RWPE1 (cell line): ENCODE results near the gene PHF20.

Experiments
- CTCF ChIA-PET: fragments of 350-600 bp; sonication (Branson Sonifier 250); formaldehyde crosslinking; extraction: SDS; loops from one replicate; lab custom pipeline; 2021; lab: Yijun Ruan, JAX
- POLR2A ChIA-PET: fragments of 400-600 bp; formaldehyde crosslinking; extraction: SDS; loops from one replicate; lab custom pipeline; 2020; ENCODE audit warnings: antibody characterized with exemption; ENCODE audit not compliant: low non-redundant PET; lab: Yijun Ruan, JAX
- DNase-seq: peaks from one replicate; pipeline ENCODE4 v3.0.0; 2012; ENCODE audit warnings: low spot score
- H3K27ac ChIP-seq: fragments of 450-650 bp; 2 replicates; pipeline ENCODE4 v1.5.1; 2017
- CTCF ChIP-seq: fragments of 450-650 bp; conservative IDR thresholded peaks from 2 replicates; pipeline ENCODE4 v1.5.1; 2017; ENCODE audit warnings: low read depth, mild to moderate bottlenecking

The PHF20 gene

GRCh38 chr20:35902545-35902941, 130.7 kb downstream of the PHF20 start:
- ChIA-PET POLR2A (no interaction called here), CTCF (interaction anchor here (0.6 kb wide), 1 partner anchor 463 kb away, joined by 4 read pairs; no protein-coding TSS in a partner anchor)
- H3K27ac ChIP-seq: peak overlapping the region; percentile 36
- TF ChIP-seq CTCF: no peak
- DNase-seq: peak; percentile 34

GRCh38 chr20:35903843-35904242, 132.0 kb downstream of the PHF20 start:
- POLR2A ChIA-PET: no interaction called here
- no peak overlapping the region for H3K27ac ChIP-seq
- DNase-seq: no peak
- TF ChIP-seq CTCF: no peak
- CTCF ChIA-PET: no interaction called here

DNA sequence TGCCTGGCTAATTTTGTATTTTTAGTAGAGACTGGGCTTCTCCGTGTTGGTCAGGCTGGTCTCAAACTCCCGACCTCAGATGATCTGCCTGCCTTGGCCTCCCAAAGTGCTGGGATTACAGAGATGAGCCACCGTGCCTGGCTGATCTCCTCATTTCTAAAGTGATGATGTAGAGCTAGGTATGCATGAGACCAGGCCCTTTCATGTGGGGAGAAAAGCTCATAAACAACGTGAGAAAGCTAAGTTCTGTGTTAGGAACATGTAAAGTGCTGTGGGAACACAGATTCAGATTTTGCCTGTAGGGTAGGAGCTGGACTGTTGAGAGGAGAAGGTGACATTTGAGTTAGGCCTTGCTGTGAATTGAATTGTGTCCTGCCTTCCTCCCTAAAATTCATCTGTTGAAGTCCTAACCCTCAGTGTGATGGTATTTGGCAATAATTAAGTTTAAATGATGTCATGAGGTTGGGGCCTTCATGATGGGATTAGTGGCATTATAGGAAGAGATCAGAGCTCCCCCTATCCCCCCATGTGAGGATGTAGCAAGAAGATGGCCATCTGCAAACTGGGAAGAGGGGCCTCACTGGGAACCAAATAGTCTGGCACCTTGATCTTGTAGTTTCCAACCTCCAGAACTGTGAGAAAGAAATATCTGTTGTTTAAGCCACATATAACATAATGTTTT, 133.3 kb downstream of the PHF20 start:
- H3K27ac ChIP-seq: no peak overlapping the region
- ChIA-PET POLR2A (interaction anchor here (0.6 kb wide), 1 partner anchor 317 kb away, joined by 4 read pairs; no protein-coding TSS in a partner anchor), CTCF (no interaction called here)
- TF ChIP-seq CTCF: no peak
- no peak for DNase-seq

GRCh38 chr20:35907017-35907701, 135.3 kb downstream of the PHF20 start:
- no peak for TF ChIP-seq CTCF
- DNase-seq: no peak
- ChIA-PET CTCF (interaction anchor here (0.5 to 1.1 kb wide), 4 partner anchors 13 to 362 kb away, joined by 3 to 4 read pairs (median 3); partner anchors contain the start of gene SCAND1), POLR2A (no interaction called here)
- peak overlapping the region; percentile 6; the same call in 1 of the 2 replicates for H3K27ac ChIP-seq

DNA sequence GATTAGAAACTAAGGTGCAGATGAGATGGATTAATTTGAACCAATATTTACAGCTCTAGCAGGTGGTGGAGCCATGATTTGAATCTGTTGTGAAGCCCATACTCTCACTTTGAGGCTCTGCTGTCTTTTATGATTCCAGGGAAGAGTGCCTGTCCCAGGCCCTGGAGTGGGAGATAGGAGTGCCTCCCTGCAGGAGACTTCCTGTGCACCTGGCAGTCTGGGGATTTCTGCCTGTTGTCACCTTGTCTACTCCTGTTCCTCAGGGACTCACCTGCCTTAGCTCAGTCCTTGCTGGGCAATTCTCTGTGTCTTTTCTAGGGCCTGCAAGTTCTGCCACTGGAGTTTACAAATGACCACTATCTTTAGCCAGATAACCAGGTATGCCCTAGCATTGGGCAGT, 136.2 kb downstream of the PHF20 start:
- CTCF ChIA-PET: interaction anchor here (0.6 to 1.1 kb wide), 2 partner anchors 46 to 363 kb away, joined by 3 read pairs; partner anchors contain the start of gene SCAND1
- POLR2A ChIA-PET: no interaction called here
- no peak for DNase-seq
- no peak for TF ChIP-seq CTCF
- no peak overlapping the region for H3K27ac ChIP-seq

GRCh38 chr20:35909176-35909575, 137.4 kb downstream of the PHF20 start:
- ChIA-PET CTCF (no interaction called here), POLR2A (no interaction called here)
- H3K27ac ChIP-seq: no peak overlapping the region
- TF ChIP-seq CTCF: no peak
- no peak for DNase-seq
